GM13976 (cell line): Measurements from ENCODE around the gene APPL2.

Experiments
- DNase-seq: peaks from one replicate; pipeline ENCODE4 v3.0.0; 2012; ENCODE audit warnings: low spot score
- CTCF ChIP-seq: IDR thresholded peaks from 2 replicates; pipeline ENCODE4 v1.5.1; 2012; ENCODE audit warnings: borderline replicate concordance, mild to moderate bottlenecking; ENCODE audit not compliant: insufficient read depth; ENCODE audit errors: extremely low read depth, missing control alignments, control extremely low read depth
- in situ Hi-C: fragments of 300-500 bp; cut with MboI; formaldehyde crosslinking; loops from one replicate; pipeline ENCODE4 v1.12.0; 2022; ENCODE audit warnings: low sequenced_read_pairs, mixed read lengths, inconsistent platforms; ENCODE audit not compliant: unreplicated experiment

Gene APPL2

GRCh38 chr12:105162174-105162573, 73.8 kb downstream of the APPL2 start:
- TF ChIP-seq CTCF: no peak
- in situ Hi-C loops: no loop called here
- no peak for DNase-seq

DNA sequence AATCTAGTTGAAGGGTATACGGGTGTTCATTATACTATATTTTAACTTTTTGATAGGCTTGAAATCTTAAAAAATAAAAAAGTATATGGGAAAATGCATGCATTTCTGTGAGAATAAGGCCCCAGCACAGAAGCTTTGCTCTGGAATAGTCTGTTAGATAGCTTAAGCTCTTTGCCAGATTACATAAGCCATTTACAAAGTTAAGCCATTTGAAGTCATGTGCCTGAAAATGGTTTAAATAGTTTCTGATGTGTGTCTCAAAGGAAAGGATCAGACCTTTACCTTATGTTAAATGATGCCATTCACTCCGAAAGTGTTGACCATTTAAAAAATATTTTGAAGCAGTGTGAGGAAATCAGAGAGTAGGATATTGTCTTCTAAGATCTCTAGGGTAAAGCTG, 77.1 kb downstream of the APPL2 start:
- no peak for DNase-seq
- in situ Hi-C loops: no loop called here
- no peak for TF ChIP-seq CTCF

- no peak for DNase-seq
- in situ Hi-C loops: no loop called here
- no peak for TF ChIP-seq CTCF
Measured at GRCh38 chr12:105157606-105158005, 78.4 kb downstream of the APPL2 start.

- no peak for DNase-seq
- no peak for TF ChIP-seq CTCF
- in situ Hi-C loops: no loop called here
Measured at GRCh38 chr12:105156260-105156659, 79.7 kb downstream of the APPL2 start.

DNA sequence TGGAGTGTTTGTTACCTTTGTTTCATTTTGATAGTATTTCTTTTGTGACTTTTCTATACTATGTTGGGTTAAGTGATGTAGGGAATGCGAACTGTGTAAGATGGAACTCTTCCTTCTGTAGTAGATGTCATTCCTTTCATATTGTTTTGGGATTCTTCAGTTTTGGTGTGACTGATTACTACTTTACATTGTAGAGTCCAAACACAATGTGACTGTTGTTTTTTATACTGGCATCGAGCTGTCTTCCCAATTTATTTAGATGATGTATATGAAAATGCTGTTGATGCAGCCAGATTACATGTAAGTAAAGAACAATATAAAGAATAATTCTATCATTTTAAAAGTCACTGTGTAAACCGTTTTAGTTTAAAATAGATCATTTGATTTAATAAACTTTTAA, 93.7 kb downstream of the APPL2 start:
- no peak for TF ChIP-seq CTCF
- in situ Hi-C loops: no loop called here
- DNase-seq: no peak

DNA sequence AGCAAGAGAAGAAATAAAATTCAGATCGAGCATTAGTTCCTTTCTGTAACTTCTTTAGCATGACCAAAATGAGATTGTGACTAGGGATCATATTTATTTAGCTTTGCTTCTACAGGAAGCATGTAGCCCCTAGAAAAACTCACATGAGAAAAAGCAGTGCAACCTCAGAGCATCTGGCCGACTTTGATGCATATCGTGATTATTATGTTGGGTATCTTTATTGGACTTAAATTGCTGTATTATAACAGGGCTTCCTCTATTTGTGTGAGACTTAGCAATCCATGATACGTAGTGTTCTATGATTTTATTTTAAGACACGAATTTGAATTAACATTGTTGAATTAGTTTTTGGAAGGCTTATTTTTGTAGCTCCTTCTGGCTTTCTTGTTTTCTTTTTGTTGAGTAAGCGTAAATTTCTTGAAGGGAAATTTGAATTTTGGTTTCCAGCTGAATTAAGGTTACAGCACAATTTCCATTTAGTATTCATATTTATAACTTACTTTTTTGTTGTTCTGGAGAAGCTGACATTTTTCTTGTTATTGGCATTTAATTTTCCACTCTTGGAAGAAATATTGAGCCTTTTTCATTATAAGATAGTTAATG, 94.6 kb downstream of the APPL2 start:
- in situ Hi-C loops: no loop called here
- DNase-seq: no peak
- TF ChIP-seq CTCF: no peak
